NT2/D1 (cell line): Measurements from ENCODE around the gene LONP2.
"Not testable (repeated sequence)": the region's sequence is repeated elsewhere in the genome, so short reads cannot be mapped to it uniquely, and the experiment has no call there.

Experiments
- DNase-seq: peaks from one replicate; pipeline ENCODE4 v3.0.0-alpha.2; 2011; ENCODE audit warnings: low read depth, low spot score
- H3K27me3 ChIP-seq: 2 replicates; pipeline ENCODE4 v1.6.0; 2011; ENCODE audit warnings: mild to moderate bottlenecking; ENCODE audit not compliant: insufficient read length, insufficient read depth
- H3K36me3 ChIP-seq: 2 replicates; pipeline ENCODE4 v1.6.1; 2011; ENCODE audit warnings: mild to moderate bottlenecking, low read length, mixed read lengths; ENCODE audit not compliant: insufficient read depth, insufficient read length
- H3K4me1 ChIP-seq: 2 replicates; pipeline ENCODE4 v1.5.1; 2011; ENCODE audit not compliant: insufficient read depth, insufficient read length
- H3K4me3 ChIP-seq: 2 replicates; pipeline ENCODE4 v1.5.1; 2011; ENCODE audit warnings: low read depth; ENCODE audit not compliant: insufficient read length
- H3K9ac ChIP-seq: 2 replicates; pipeline ENCODE4 v1.6.0; 2011; ENCODE audit warnings: low read depth; ENCODE audit not compliant: insufficient read length
- H3K9me3 ChIP-seq: 2 replicates; pipeline ENCODE4 v1.5.1; 2011; ENCODE audit warnings: mild to moderate bottlenecking, low read length; ENCODE audit not compliant: insufficient read depth
- SUZ12 ChIP-seq: IDR thresholded peaks from 2 replicates; pipeline ENCODE4 v1.6.1; 2011; ENCODE audit not compliant: insufficient read length, insufficient read depth; ENCODE audit errors: extremely low read depth
- YY1 ChIP-seq: IDR thresholded peaks from 2 replicates; pipeline ENCODE4 v1.6.1; 2011; ENCODE audit not compliant: insufficient read length, insufficient read depth
- ZNF274 ChIP-seq: IDR thresholded peaks from 2 replicates; pipeline ENCODE4 v1.6.1; 2011; ENCODE audit warnings: mild to moderate bottlenecking, low read depth, low read length

LONP2 gene

GRCh38 chr16:48225456-48225855, 18.6 kb upstream of the LONP2 start:
- no peak for TF ChIP-seq SUZ12
- TF ChIP-seq YY1, result no peak
- TF ChIP-seq ZNF274, result no peak
- H3K4me1 ChIP-seq, result no peaks in the 10 kb centered on the region
- no peaks in the 10 kb centered on the region for H3K27me3 ChIP-seq
- H3K9ac ChIP-seq, result no peak overlapping the region
- DNase-seq, result no peak
- no peaks in the 10 kb centered on the region for H3K36me3 ChIP-seq
- H3K9me3 ChIP-seq, result no peaks in the 10 kb centered on the region
- no peak overlapping the region for H3K4me3 ChIP-seq

GRCh38 chr16:48231727-48232492, 12.2 kb upstream of the LONP2 start:
- peak; percentile 39 for DNase-seq
- TF ChIP-seq SUZ12 (no peak), YY1 (no peak), ZNF274 (no peak)
- no peak overlapping the region for H3K4me3 ChIP-seq

GRCh38 chr16:48232493-48233040, 11.5 kb upstream of the LONP2 start:
- DNase-seq, result no peak
- Histone ChIP-seq H3K27me3 (no peaks in the 10 kb centered on the region), H3K9ac (no peak overlapping the region)

More at GRCh38 chr16:48231727-48232492, 12.2 kb upstream of the LONP2 start:
- Histone ChIP-seq H3K4me1 (no peaks in the 10 kb centered on the region), H3K9me3 (0 out of 2 replicates have a peak, but pooled peaks cover 6% of the 10 kb centered on the region), H3K9ac (no peak overlapping the region), H3K27me3 (no peaks in the 10 kb centered on the region), H3K36me3 (no peaks in the 10 kb centered on the region)

GRCh38 chr16:48234630-48235029, 9.5 kb upstream of the LONP2 start:
- no peak for DNase-seq

More at GRCh38 chr16:48232493-48233040, 11.5 kb upstream of the LONP2 start:
- H3K9me3 ChIP-seq, result 0 out of 2 replicates have a peak, but pooled peaks cover 6% of the 10 kb centered on the region
- H3K4me1 ChIP-seq, result no peaks in the 10 kb centered on the region
- no peak for TF ChIP-seq ZNF274
- no peak for TF ChIP-seq YY1
- TF ChIP-seq SUZ12, result no peak
- no peaks in the 10 kb centered on the region for H3K36me3 ChIP-seq
- H3K4me3 ChIP-seq, result no peak overlapping the region

GRCh38 chr16:48235058-48235555, 9.0 kb upstream of the LONP2 start:
- Histone ChIP-seq H3K9ac (no peak overlapping the region), H3K36me3 (no peaks in the 10 kb centered on the region), H3K4me3 (no peak overlapping the region), H3K27me3 (no peaks in the 10 kb centered on the region), H3K9me3 (0 out of 2 replicates have a peak, but pooled peaks cover 6% of the 10 kb centered on the region), H3K4me1 (no peaks in the 10 kb centered on the region)
- DNase-seq, result no peak
- TF ChIP-seq SUZ12, result no peak
- no peak for TF ChIP-seq YY1
- no peak for TF ChIP-seq ZNF274

More at GRCh38 chr16:48234630-48235029, 9.5 kb upstream of the LONP2 start:
- H3K4me3 ChIP-seq, result no peak overlapping the region
- 0 out of 2 replicates have a peak, but pooled peaks cover 6% of the 10 kb centered on the region for H3K9me3 ChIP-seq
- no peaks in the 10 kb centered on the region for H3K27me3 ChIP-seq
- no peaks in the 10 kb centered on the region for H3K4me1 ChIP-seq
- no peak for TF ChIP-seq ZNF274
- no peak for TF ChIP-seq YY1
- no peak for TF ChIP-seq SUZ12
- H3K36me3 ChIP-seq, result no peaks in the 10 kb centered on the region
- no peak overlapping the region for H3K9ac ChIP-seq

- DNase-seq, result no peak
- H3K36me3 ChIP-seq, result no peaks in the 10 kb centered on the region
- H3K9ac ChIP-seq, result no peak overlapping the region
- 0 out of 2 replicates have a peak, but pooled peaks cover 6% of the 10 kb centered on the region for H3K9me3 ChIP-seq
- no peak overlapping the region for H3K4me3 ChIP-seq
- no peak for TF ChIP-seq YY1
- TF ChIP-seq SUZ12, result no peak
- TF ChIP-seq ZNF274, result no peak
- H3K4me1 ChIP-seq, result no peaks in the 10 kb centered on the region
- no peaks in the 10 kb centered on the region for H3K27me3 ChIP-seq
Observed at GRCh38 chr16:48235556-48236136, 8.5 kb upstream of the LONP2 start.

- Histone ChIP-seq H3K27me3 (no peaks in the 10 kb centered on the region), H3K9ac (no peak overlapping the region), H3K4me1 (no peaks in the 10 kb centered on the region), H3K9me3 (0 out of 2 replicates have a peak, but pooled peaks cover 6% of the 10 kb centered on the region), H3K4me3 (no peak overlapping the region), H3K36me3 (no peaks in the 10 kb centered on the region)
- DNase-seq, result no peak
- no peak for TF ChIP-seq ZNF274
- no peak for TF ChIP-seq YY1
- TF ChIP-seq SUZ12, result no peak
Observed at GRCh38 chr16:48236286-48236685, 7.8 kb upstream of the LONP2 start.

GRCh38 chr16:48240147-48240546, 4.0 kb upstream of the LONP2 start:
- H3K27me3 ChIP-seq, H3K36me3 ChIP-seq, H3K4me1 ChIP-seq, H3K9ac ChIP-seq, DNase-seq, H3K4me3 ChIP-seq, H3K9me3 ChIP-seq: not testable (repeated sequence)
